Measurements from ENCODE around the gene ZNF618.

- TF ChIP-seq POLR2AphosphoS5 (IDR thresholded peaks at IDR 0.05; ENCODE audit: low read depth) (no peak), EZH2 (IDR thresholded peaks at IDR 0.05; ENCODE audit: low read depth, unreplicated experiment) (no peak)
Measured at GRCh38 chr9:114100536-114100935, 224.4 kb downstream of the ZNF618 start.
